Nephron (organoid): ENCODE data around the gene RIMKLB.

Experiments used
- H3K27ac Mint-ChIP-seq, 3 experiments: 2 replicates each; pipeline ENCODE4 v1.8.0; 2020; ENCODE audit warnings: mixed read lengths in 3 of 3, mild to moderate bottlenecking in 2 of 3, moderate library complexity in 1 of 3
- H3K27me3 Mint-ChIP-seq: 2 replicates; pipeline ENCODE4 v1.8.0; 2021; ENCODE audit warnings: low read depth, mild to moderate bottlenecking, moderate library complexity, mixed read lengths
- H3K36me3 Mint-ChIP-seq: 2 replicates; pipeline ENCODE4 v1.8.0; 2020; ENCODE audit warnings: low read depth, mixed read lengths
- H3K4me1 Mint-ChIP-seq: 2 replicates; pipeline ENCODE4 v1.8.0; 2020; ENCODE audit warnings: mixed read lengths
- H3K4me3 Mint-ChIP-seq, 3 experiments: 2 replicates each; pipeline ENCODE4 v1.8.0; 2020; ENCODE audit warnings: mild to moderate bottlenecking in 3 of 3, mixed read lengths in 3 of 3, moderate library complexity in 2 of 3
- H3K9me3 Mint-ChIP-seq: 2 replicates; pipeline ENCODE4 v1.8.0; 2020; ENCODE audit warnings: mixed read lengths
- CTCF ChIP-seq, 3 experiments: fragments of 200-600 bp; sonication (generic); IDR thresholded peaks; one replicate each; pipeline ENCODE4 v1.5.0; 2021; ENCODE audit warnings: antibody characterized with exemption in 3 of 3; ENCODE audit not compliant: unreplicated experiment in 3 of 3

The RIMKLB gene

DNA sequence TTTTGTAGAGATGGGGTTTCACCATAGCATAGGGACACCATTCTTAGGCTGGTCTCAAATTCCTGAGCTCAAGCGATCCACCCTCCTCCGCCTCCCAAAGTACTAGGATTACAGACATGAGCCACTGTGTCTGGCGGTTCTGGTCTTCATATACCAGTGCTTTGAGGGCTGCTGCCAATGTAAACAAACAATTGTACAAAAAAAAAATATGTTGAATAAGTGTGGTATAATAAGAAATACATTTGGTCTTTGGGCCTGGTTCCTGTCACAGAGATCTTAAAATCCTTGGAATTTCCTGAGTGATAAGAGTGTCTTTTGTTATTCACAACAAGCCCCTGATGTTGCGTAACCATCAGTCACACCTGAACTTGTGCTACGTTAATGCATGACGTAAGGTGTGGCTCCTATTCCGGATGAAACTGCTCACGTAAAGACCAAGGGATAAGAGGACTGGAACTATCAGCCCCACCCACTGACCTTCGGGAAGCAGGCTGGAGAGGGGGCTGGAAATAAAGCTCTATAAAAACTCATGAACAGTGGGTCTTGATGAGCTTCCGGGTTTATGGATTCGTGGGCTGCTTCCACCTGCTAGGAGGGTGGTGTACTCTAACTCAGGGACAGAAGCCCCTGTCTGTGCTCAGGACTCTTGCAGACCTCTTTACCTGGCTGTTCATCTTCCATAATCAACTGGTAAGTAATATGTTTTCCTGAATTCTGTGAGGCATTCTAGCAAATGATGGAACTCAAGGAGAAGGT is 16.5 kb upstream of the RIMKLB start:
- Mint-ChIP-seq H3K27me3 (no peaks in the 10 kb centered on the region), H3K27ac (peak overlapping the region in 2 of 3 experiments; percentile 44 to 81), H3K4me1 (peaks cover 7% of the 10 kb centered on the region), H3K9me3 (no peaks in the 10 kb centered on the region), H3K36me3 (no peaks in the 10 kb centered on the region), H3K4me3 (no peak overlapping the region)
- no peak for TF ChIP-seq CTCF (IDR thresholded peaks at IDR 0.05; ENCODE audit: unreplicated experiment in 3 of 3)

- Mint-ChIP-seq H3K4me1 (peaks cover 18% of the 10 kb centered on the region), H3K27ac (peak overlapping the region in 1 of 3 experiments; percentile 10), H3K9me3 (no peaks in the 10 kb centered on the region), H3K4me3 (no peak overlapping the region), H3K36me3 (no peaks in the 10 kb centered on the region), H3K27me3 (no peaks in the 10 kb centered on the region)
- TF ChIP-seq CTCF (IDR thresholded peaks at IDR 0.05; ENCODE audit: unreplicated experiment in 3 of 3) = no peak
Measured at GRCh38 chr12:8685051-8685450, 12.7 kb upstream of the RIMKLB start.

- H3K27me3 Mint-ChIP-seq = no peaks in the 10 kb centered on the region
- H3K27ac Mint-ChIP-seq = no peak overlapping the region
- H3K9me3 Mint-ChIP-seq = no peaks in the 10 kb centered on the region
- H3K4me3 Mint-ChIP-seq = no peak overlapping the region
- TF ChIP-seq CTCF (IDR thresholded peaks at IDR 0.05; ENCODE audit: unreplicated experiment in 3 of 3) = no peak
- no peaks in the 10 kb centered on the region for H3K36me3 Mint-ChIP-seq
- H3K4me1 Mint-ChIP-seq = peaks cover 30% of the 10 kb centered on the region
Measured at GRCh38 chr12:8687846-8688601, 9.8 kb upstream of the RIMKLB start.

DNA sequence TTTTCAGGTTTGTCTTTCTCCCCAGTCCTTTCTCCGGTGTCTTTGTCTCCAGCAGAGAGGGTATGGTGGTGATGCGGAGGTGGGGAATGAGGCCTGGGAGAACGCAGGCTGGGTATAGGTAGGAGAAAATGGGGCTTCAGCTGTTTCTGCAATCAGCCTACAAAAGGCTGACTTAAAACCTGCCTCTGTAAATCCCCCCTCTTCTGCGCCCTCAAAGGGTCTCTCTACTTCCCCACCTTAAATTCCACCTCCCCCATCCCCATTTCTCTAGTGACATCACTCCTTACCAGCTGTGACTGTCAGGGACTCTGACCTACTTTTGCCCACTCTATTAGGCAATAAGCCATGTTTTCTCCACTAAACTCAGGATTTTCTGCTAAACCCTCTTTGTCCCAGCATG is 8.1 kb upstream of the RIMKLB start:
- Mint-ChIP-seq H3K4me1 (peaks cover 33% of the 10 kb centered on the region), H3K36me3 (no peaks in the 10 kb centered on the region), H3K9me3 (no peaks in the 10 kb centered on the region), H3K27ac (peak overlapping the region; percentile 87 to 90 (median 89)), H3K4me3 (peak overlapping the region in 1 of 3 experiments; percentile 42), H3K27me3 (no peaks in the 10 kb centered on the region)
- TF ChIP-seq CTCF (IDR thresholded peaks at IDR 0.05; ENCODE audit: unreplicated experiment in 3 of 3) = no peak

DNA sequence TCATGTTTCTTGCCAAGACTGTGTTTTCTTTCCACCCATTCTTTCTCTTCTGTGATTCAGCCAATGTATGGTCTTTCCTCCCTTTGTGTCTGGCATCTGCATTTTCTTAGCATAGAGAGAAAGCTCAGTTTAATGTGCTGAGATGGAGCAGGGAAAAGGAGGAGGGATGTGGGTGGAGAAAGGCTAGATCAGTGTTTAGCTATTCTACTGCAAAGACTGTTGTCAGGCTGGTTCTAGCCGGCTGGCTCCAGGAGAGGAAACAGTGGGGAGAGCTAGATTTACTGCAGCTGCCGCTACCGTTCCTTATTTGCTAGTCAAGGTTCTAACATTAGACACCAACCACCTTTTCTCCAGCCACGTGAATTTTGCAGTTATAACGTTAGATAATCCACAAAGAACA is 5.2 kb upstream of the RIMKLB start:
- Mint-ChIP-seq H3K27ac (peak overlapping the region; percentile 97 to 99 (median 97)), H3K27me3 (no peaks in the 10 kb centered on the region), H3K4me1 (peaks cover 51% of the 10 kb centered on the region)

More for the DNA sequence above, 5.2 kb upstream of the RIMKLB start:
- Mint-ChIP-seq H3K4me3 (peak overlapping the region; percentile 3 to 57 (median 39)), H3K9me3 (no peaks in the 10 kb centered on the region), H3K36me3 (no peaks in the 10 kb centered on the region)
- no peak for TF ChIP-seq CTCF (IDR thresholded peaks at IDR 0.05; ENCODE audit: unreplicated experiment in 3 of 3)
